Psoas muscle (tissue), 8 donors: ENCODE data around the gene MGST2. TPM values are rescaled to one million over a fixed set of nuclear protein-coding genes. Genes with fewer than 3 reads are reported as not detected.

Source experiments
- ATAC-seq, 4 donors: fragments of 200-7000 bp; cut with Tn5 transposase; one replicate each; pipeline ENCODE4 v1.9.1; 2020; ENCODE audit warnings: moderate library complexity in 3 of 4, mild to moderate bottlenecking in 2 of 4
- DNase-seq, 2 donors: peaks; one replicate each; pipeline ENCODE4 v3.0.0-alpha.2; 2020
- H3K27ac ChIP-seq: fragments of 200-600 bp; one replicate; pipeline ENCODE4 v1.8.0; 2022
- H3K27me3 ChIP-seq, 3 donors: fragments of 200-600 bp in 1 of 3; one replicate each; pipeline versions ENCODE4 v1.6.1 to v1.8.0; 2013 to 2022; ENCODE audit warnings: low read length in 2 of 3, mild to moderate bottlenecking in 2 of 3, moderate library complexity in 1 of 3; ENCODE audit not compliant: insufficient read depth in 3 of 3
- H3K36me3 ChIP-seq, 2 donors: fragments of 200-600 bp in 1 of 2; one replicate each; pipeline versions ENCODE4 v1.6.1 to v1.8.0; 2013 to 2022; ENCODE audit warnings: low read depth in 1 of 2, mild to moderate bottlenecking in 1 of 2, moderate library complexity in 1 of 2; ENCODE audit not compliant: insufficient read depth in 1 of 2
- H3K4me1 ChIP-seq: fragments of 200-600 bp; one replicate; pipeline ENCODE4 v1.8.0; 2022
- H3K4me3 ChIP-seq: fragments of 200-600 bp; one replicate; pipeline ENCODE4 v1.8.0; 2022; ENCODE audit warnings: mild to moderate bottlenecking
- H3K9me3 ChIP-seq: fragments of 200-600 bp; one replicate; pipeline ENCODE4 v1.8.0; 2022
- CTCF ChIP-seq: fragments of 200-600 bp; IDR thresholded peaks from one replicate; pipeline ENCODE4 v1.8.0; 2022; ENCODE audit warnings: antibody characterized with exemption
- WGBS, 3 donors: extraction: QIAGEN DNeasy Blood & Tissue Kit; methylation state at CpG; one replicate each; pipeline versions ENCODE4 v1.1.6 to v1.1.7; 2013; 5-methylcytosine and 5-hydroxymethylcytosine counted together
- intact Hi-C, 2 donors: fragments of 100-400 bp; cut with DNase I; formaldehyde crosslinking; loops; one replicate each; pipeline versions ENCODE4 v1.11.0 to v1.14.2; 2022
- polyA plus RNA-seq, 3 donors: library from polyadenylated mRNA; stranded (reverse); fragments of 200-250 nt; gene quantifications; one replicate each; pipeline ENCODE4 v1.2.3, GENCODE V29; 2013
- total RNA-seq, 4 donors: library from RNA; stranded (reverse); fragmentation: NEBNext Ultra II Directional in 2 of 4; extraction: Animal tissue kit (Norgen Biotek cat#: 25700) in 2 of 4; gene quantifications; one replicate each; pipeline versions ENCODE4 v1.2.1 to v1.2.4, GENCODE V29; 2021 to 2023
- donor health status: healthy with polysubstance abuse.
- donor health status: DM: no; HTN: no; CAD: no; lungs with moderate emphysema.
- donor health status: Bipolar disorder and iron deficiency.
- donor health status: healthy.
- donor health status: DM: yes; HTN: yes; CAD: no.
- donor health status: DM: no; HTN: no; CAD: no.
- donor health status: DM: no; HTN: no; CAD: no.
- donor health status: DM: yes; HTN: yes; CAD: no.

The MGST2 gene
- total and polyA plus RNA-seq, 7 donors: 18.2 to 56.2 (median 46.8) TPM

- no peak for DNase-seq
- H3K4me1 ChIP-seq: peaks cover 59% of the 10 kb centered on the region
- H3K27ac ChIP-seq: peak overlapping the region; percentile 92
- TF ChIP-seq CTCF: no peak
- WGBS, 3 donors: 86 to 96% (median 91%) methylated on average over 2 of the region's 2 CpGs
- intact Hi-C loops: loop anchor here (5.0 to 10.0 kb wide), 4 partner anchors 183 to 413 kb away; partner anchors contain the start of gene MAML3 (in 2 of the 2)
- no peaks in the 10 kb centered on the region for H3K36me3 ChIP-seq
- no peak for ATAC-seq
- no peaks in the 10 kb centered on the region for H3K27me3 ChIP-seq
- no peaks in the 10 kb centered on the region for H3K9me3 ChIP-seq
- H3K4me3 ChIP-seq: no peak overlapping the region
Observed at GRCh38 chr4:139738846-139739613, 73.4 kb downstream of the MGST2 start.

DNA sequence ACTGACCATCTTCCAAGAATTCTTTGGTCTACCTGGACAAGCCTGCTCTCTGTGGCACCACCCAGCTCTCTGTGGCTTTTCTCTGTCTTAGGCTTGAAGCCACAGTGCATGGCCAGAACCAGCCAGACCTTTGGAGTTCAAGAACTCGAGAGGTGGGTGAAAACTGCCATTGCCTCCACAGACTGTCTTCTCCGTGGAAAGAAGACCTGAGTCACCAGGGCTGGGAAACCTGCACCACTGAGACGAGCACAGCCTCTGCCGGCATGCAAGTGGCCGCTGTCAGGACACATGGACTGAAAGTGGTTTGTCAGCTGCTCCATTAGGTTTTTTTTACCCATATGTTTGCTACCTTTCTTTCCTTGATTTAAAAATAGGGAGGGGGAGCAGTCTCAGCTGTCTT, 74.5 kb downstream of the MGST2 start:
- Histone ChIP-seq H3K4me3 (peak overlapping the region; percentile 49), H3K36me3 (no peaks in the 10 kb centered on the region), H3K27me3 (no peaks in the 10 kb centered on the region), H3K4me1 (peaks cover 53% of the 10 kb centered on the region), H3K9me3 (no peaks in the 10 kb centered on the region), H3K27ac (peak overlapping the region; percentile 92)
- intact Hi-C loops: loop anchor here in 1 of 2 donors (2.0 to 5.0 kb wide), 2 partner anchors 23 to 37 kb away; no protein-coding TSS in a partner anchor
- DNase-seq: peak; percentile 57 to 79
- WGBS, 3 donors: 13 to 14% (median 14%) methylated on average over 5 of the region's 5 CpGs
- peak; percentile 83 to 92 (median 88) for ATAC-seq
- no peak for TF ChIP-seq CTCF

GRCh38 chr4:139740531-139741041, 75.0 kb downstream of the MGST2 start:
- Histone ChIP-seq H3K4me1 (peaks cover 48% of the 10 kb centered on the region), H3K27ac (peak overlapping the region; percentile 92), H3K9me3 (no peaks in the 10 kb centered on the region), H3K27me3 (no peaks in the 10 kb centered on the region), H3K36me3 (no peaks in the 10 kb centered on the region), H3K4me3 (peak overlapping the region; percentile 49)
- 16 to 19% (median 19%) methylated on average over 9 to 10 of the region's 10 CpGs for WGBS, 3 donors
- TF ChIP-seq CTCF: peak; percentile 14
- ATAC-seq (peak; percentile 91 to 95 (median 94)), DNase-seq (peak; percentile 62 to 81)
- intact Hi-C loops: loop anchor here in 1 of 2 donors (2.0 to 5.0 kb wide), 2 partner anchors 22 to 37 kb away; no protein-coding TSS in a partner anchor

DNA sequence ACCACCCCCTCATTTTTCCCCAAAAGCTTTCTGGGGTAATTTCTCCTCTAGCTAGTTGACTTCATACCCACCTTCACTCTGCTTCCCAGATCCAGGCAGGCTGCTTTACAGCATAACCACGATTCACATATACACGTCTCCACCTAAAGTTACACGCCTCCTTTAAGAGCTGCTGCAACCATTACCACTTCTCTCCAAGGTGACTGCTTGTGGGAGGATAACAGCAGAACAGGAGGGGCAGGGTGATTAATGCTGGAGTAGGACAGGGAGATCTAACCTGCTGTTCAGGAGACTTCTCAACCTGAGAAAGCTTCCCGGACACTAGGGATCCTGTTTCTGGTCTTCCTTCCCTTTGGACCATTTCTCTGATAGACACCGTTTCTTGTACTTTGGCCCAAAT, 77.4 kb downstream of the MGST2 start:
- WGBS, 3 donors: 68 to 74% (median 68%) methylated on average over 5 of the region's 5 CpGs
- intact Hi-C loops: loop anchor here in 1 of 2 donors (5.0 kb wide), 1 partner anchor 34 kb away; no protein-coding TSS in a partner anchor
- Histone ChIP-seq H3K9me3 (no peaks in the 10 kb centered on the region), H3K27me3 (no peaks in the 10 kb centered on the region), H3K27ac (no peak overlapping the region), H3K36me3 (no peaks in the 10 kb centered on the region), H3K4me1 (peaks cover 40% of the 10 kb centered on the region), H3K4me3 (no peak overlapping the region)
- ATAC-seq (no peak), DNase-seq (no peak)
- TF ChIP-seq CTCF: no peak
